Measurements from ENCODE around the gene STAT3.

STAT3 gene

GRCh38 chr17:42423766-42424165 lies 35.5 kb upstream of the STAT3 start:
- H3K9ac ChIP-seq (ENCODE audit: low read depth, low read length): no peak overlapping the region
- DNase-seq: no peak
- no peak overlapping the region for H2AFZ ChIP-seq (ENCODE audit: low read depth, low read length)

GRCh38 chr17:42422958-42423712 lies 34.9 kb upstream of the STAT3 start, which contains the start of gene CAVIN1:
TSS of gene CAVIN1 (minus strand) at chr17:42423256. CDS start at chr17:42423097, 159 bp downstream.
- Histone ChIP-seq H3K9me3 (ENCODE audit: insufficient read depth, low read length, severe bottlenecking) (no peaks in the 10 kb centered on the region), H3K4me3 (ENCODE audit: low read depth in 1 of 2, low read length in 2 of 2) (no peak within 1 kb of the TSS), H2AFZ (ENCODE audit: low read depth, low read length) (no peak within 1 kb of the TSS), H3K27me3 (ENCODE audit: insufficient read depth, low read length, poor library complexity) (peaks cover 13% of the 10 kb centered on the region), H3K36me3 (ENCODE audit: insufficient read depth, low read length) (no peaks in the 10 kb centered on the region), H3K4me2 (ENCODE audit: insufficient read depth, low read length) (no peak within 1 kb of the TSS), H3K4me1 (ENCODE audit: insufficient read depth, low read length) (no peaks in the 10 kb centered on the region), H3K79me2 (ENCODE audit: insufficient read depth, low read length) (no peaks in the 10 kb centered on the region), H4K20me1 (ENCODE audit: insufficient read depth, low read length) (no peaks in the 10 kb centered on the region), H3K9ac (ENCODE audit: low read depth, low read length) (no peak within 1 kb of the TSS), H3K27ac (ENCODE audit: low read length) (no peak within 1 kb of the TSS)
- DNase-seq (no peak), ATAC-seq (ENCODE audit: insufficient read depth, low read depth) (no peak)
- TF ChIP-seq CTCF (IDR thresholded peaks at IDR 0.05; ENCODE audit: borderline replicate concordance, extremely low read depth, low read length, poor library complexity, severe bottlenecking) (no peak), EZH2 (IDR thresholded peaks at IDR 0.05; ENCODE audit: borderline replicate concordance, low read depth, low read length, severe bottlenecking) (no peak)

More at GRCh38 chr17:42423766-42424165, 35.5 kb upstream of the STAT3 start:
- Histone ChIP-seq H3K27me3 (ENCODE audit: insufficient read depth, low read length, poor library complexity) (peaks cover 16% of the 10 kb centered on the region), H3K4me2 (ENCODE audit: insufficient read depth, low read length) (no peak overlapping the region), H3K4me3 (ENCODE audit: low read depth in 1 of 2, low read length in 2 of 2) (no peak overlapping the region), H3K4me1 (ENCODE audit: insufficient read depth, low read length) (no peaks in the 10 kb centered on the region), H3K9me3 (ENCODE audit: insufficient read depth, low read length, severe bottlenecking) (no peaks in the 10 kb centered on the region), H4K20me1 (ENCODE audit: insufficient read depth, low read length) (no peaks in the 10 kb centered on the region), H3K27ac (ENCODE audit: low read length) (no peak overlapping the region), H3K79me2 (ENCODE audit: insufficient read depth, low read length) (no peaks in the 10 kb centered on the region), H3K36me3 (ENCODE audit: insufficient read depth, low read length) (no peaks in the 10 kb centered on the region)
- no peak for ATAC-seq (ENCODE audit: insufficient read depth, low read depth)
- TF ChIP-seq EZH2 (IDR thresholded peaks at IDR 0.05; ENCODE audit: borderline replicate concordance, low read depth, low read length, severe bottlenecking) (no peak), CTCF (IDR thresholded peaks at IDR 0.05; ENCODE audit: borderline replicate concordance, extremely low read depth, low read length, poor library complexity, severe bottlenecking) (no peak)

- H2AFZ ChIP-seq (ENCODE audit: low read depth, low read length): no peak overlapping the region
- no peak overlapping the region for H3K4me3 ChIP-seq (ENCODE audit: low read depth in 1 of 2, low read length in 2 of 2)
- no peaks in the 10 kb centered on the region for H3K36me3 ChIP-seq (ENCODE audit: insufficient read depth, low read length)
- TF ChIP-seq CTCF (IDR thresholded peaks at IDR 0.05; ENCODE audit: borderline replicate concordance, extremely low read depth, low read length, poor library complexity, severe bottlenecking) (no peak), EZH2 (IDR thresholded peaks at IDR 0.05; ENCODE audit: borderline replicate concordance, low read depth, low read length, severe bottlenecking) (no peak)
- peaks cover 13% of the 10 kb centered on the region for H3K27me3 ChIP-seq (ENCODE audit: insufficient read depth, low read length, poor library complexity)
- no peak overlapping the region for H3K27ac ChIP-seq (ENCODE audit: low read length)
- no peak overlapping the region for H3K4me2 ChIP-seq (ENCODE audit: insufficient read depth, low read length)
- no peaks in the 10 kb centered on the region for H3K4me1 ChIP-seq (ENCODE audit: insufficient read depth, low read length)
- DNase-seq: no peak
- no peak overlapping the region for H3K9ac ChIP-seq (ENCODE audit: low read depth, low read length)
- H3K79me2 ChIP-seq (ENCODE audit: insufficient read depth, low read length): no peaks in the 10 kb centered on the region
- no peaks in the 10 kb centered on the region for H3K9me3 ChIP-seq (ENCODE audit: insufficient read depth, low read length, severe bottlenecking)
- ATAC-seq (ENCODE audit: insufficient read depth, low read depth): peak; percentile 29; the same call in 2 of the 3 replicates
- no peaks in the 10 kb centered on the region for H4K20me1 ChIP-seq (ENCODE audit: insufficient read depth, low read length)
Observed at GRCh38 chr17:42422412-42422957, 34.2 kb upstream of the STAT3 start.
